Natural killer cell (primary cell): ENCODE results near the gene DOK6. TPM values are rescaled to one million over a fixed set of nuclear protein-coding genes. Genes with fewer than 3 reads are reported as not detected.

Experiments
- ATAC-seq, 3 donors: fragments of 150-1000 bp in 2 of 3; fragments of 200-7000 bp in 1 of 3; cut with Tn5 transposase; 1 replicate in 1 of 3; 2 replicates in 2 of 3; pipeline ENCODE4 v1.10.0; 2021; ENCODE audit warnings: mild to moderate bottlenecking in 2 of 3, moderate library complexity in 2 of 3
- DNase-seq, 2 donors: peaks; one replicate each; pipeline versions ENCODE4 v3.0.0 to v3.0.0-alpha.2; 2013 to 2021; ENCODE audit warnings: mixed read lengths in 1 of 2
- H3K27ac ChIP-seq: one replicate; pipeline ENCODE4 v1.5.1; 2013; ENCODE audit warnings: mild to moderate bottlenecking, low read length
- H3K27me3 ChIP-seq: one replicate; pipeline ENCODE4 v1.6.1; 2013; ENCODE audit warnings: low read length; ENCODE audit not compliant: control insufficient read depth, insufficient read depth
- H3K36me3 ChIP-seq: one replicate; pipeline ENCODE4 v1.6.1; 2013; ENCODE audit warnings: low read length; ENCODE audit not compliant: control insufficient read depth, insufficient read depth
- H3K4me1 ChIP-seq: one replicate; pipeline ENCODE4 v1.6.1; 2013; ENCODE audit warnings: low read length; ENCODE audit not compliant: control insufficient read depth, insufficient read depth
- H3K4me3 ChIP-seq: one replicate; pipeline ENCODE4 v1.5.1; 2013; ENCODE audit warnings: low read length
- H3K9me3 ChIP-seq: one replicate; pipeline ENCODE4 v1.6.1; 2013; ENCODE audit warnings: low read length; ENCODE audit not compliant: control insufficient read depth, insufficient read depth
- H3K27ac Mint-ChIP-seq, 2 donors: one replicate each; pipeline ENCODE4 v1.8.0; 2022; ENCODE audit warnings: mild to moderate bottlenecking in 2 of 2, mixed read lengths in 2 of 2, moderate library complexity in 1 of 2
- H3K27me3 Mint-ChIP-seq, 2 donors: one replicate each; pipeline ENCODE4 v1.8.0; 2022; ENCODE audit warnings: low read depth in 2 of 2, mixed read lengths in 2 of 2
- H3K36me3 Mint-ChIP-seq: one replicate; pipeline ENCODE4 v1.8.0; 2022; ENCODE audit warnings: mixed read lengths
- H3K4me1 Mint-ChIP-seq, 2 donors: one replicate each; pipeline ENCODE4 v1.8.0; 2022; ENCODE audit warnings: mixed read lengths in 2 of 2
- H3K4me3 Mint-ChIP-seq: one replicate; pipeline ENCODE4 v1.8.0; 2022; ENCODE audit warnings: mild to moderate bottlenecking, moderate library complexity, mixed read lengths
- H3K9me3 Mint-ChIP-seq, 2 donors: one replicate each; pipeline ENCODE4 v1.8.0; 2022; ENCODE audit warnings: mixed read lengths in 2 of 2
- CTCF ChIP-seq: fragments of 200-600 bp; IDR thresholded peaks from one replicate; pipeline ENCODE4 v1.8.0; 2022; ENCODE audit warnings: antibody characterized with exemption
- WGBS: methylation state at CpG from one replicate; pipeline ENCODE4 v1.1.7; 2013; ENCODE audit warnings: missing lambda C conversion rate; ENCODE audit not compliant: insufficient coverage; 5-methylcytosine and 5-hydroxymethylcytosine counted together
- intact Hi-C: fragments of 100-400 bp; cut with micrococcal nuclease; formaldehyde crosslinking; loops from one replicate; pipeline ENCODE4 v1.14.2; 2022
- total RNA-seq, 4 donors: library from RNA; stranded (reverse); fragments of 120-200 nt in 1 of 4; gene quantifications; one replicate each; pipeline versions ENCODE4 v1.2.3 to v1.2.4, GENCODE V29; 2013 to 2022

DOK6 gene
- total RNA-seq, 3 donors from 2014 or later (not counting 1 experiment from before 2014, with no cell fraction given), result 0.02 TPM; not detected in 2

- H3K9me3 Mint-ChIP-seq, result no peaks in the 10 kb centered on the region
- no peak for ATAC-seq
- Histone ChIP-seq H3K4me3 (no peak overlapping the region), H3K36me3 (peaks cover 4% of the 10 kb centered on the region), H3K27ac (no peak overlapping the region), H3K27me3 (no peaks in the 10 kb centered on the region), H3K4me1 (no peaks in the 10 kb centered on the region), H3K9me3 (no peaks in the 10 kb centered on the region)
- H3K4me1 Mint-ChIP-seq, result peaks cover 0 to 11% of the 10 kb centered on the region in 2 donors
- no peak for DNase-seq
- no peaks in the 10 kb centered on the region for H3K27me3 Mint-ChIP-seq
- H3K27ac Mint-ChIP-seq, result no peak overlapping the region
- no CpG with 5 or more reads among the region's 1 CpG for WGBS
- intact Hi-C loops, result no loop called here
- no peak for TF ChIP-seq CTCF
- peaks cover 12% of the 10 kb centered on the region for H3K36me3 Mint-ChIP-seq
- H3K4me3 Mint-ChIP-seq, result no peak overlapping the region
Measured at GRCh38 chr18:69838003-69838402, 437.3 kb downstream of the DOK6 start.

- no peak overlapping the region for H3K4me3 ChIP-seq
- H3K4me1 ChIP-seq, result no peaks in the 10 kb centered on the region
- H3K4me1 Mint-ChIP-seq, result peaks cover 0 to 11% of the 10 kb centered on the region in 2 donors
- no peak overlapping the region for H3K4me3 Mint-ChIP-seq
- ATAC-seq (peak in 1 of 3 donors; percentile 55), DNase-seq (no peak)
- H3K27me3 ChIP-seq, result no peaks in the 10 kb centered on the region
- peaks cover 4% of the 10 kb centered on the region for H3K36me3 ChIP-seq
- no peaks in the 10 kb centered on the region for H3K27me3 Mint-ChIP-seq
- no peaks in the 10 kb centered on the region for H3K9me3 Mint-ChIP-seq
- intact Hi-C loops, result no loop called here
- 95% methylated on average over 3 of the region's 3 CpGs for WGBS
- no peaks in the 10 kb centered on the region for H3K9me3 ChIP-seq
- no peak for TF ChIP-seq CTCF
- peaks cover 12% of the 10 kb centered on the region for H3K36me3 Mint-ChIP-seq
- no peak overlapping the region for H3K27ac ChIP-seq
- H3K27ac Mint-ChIP-seq, result no peak overlapping the region
Measured at GRCh38 chr18:69838620-69839411, 438.1 kb downstream of the DOK6 start.

GRCh38 chr18:69839497-69839896 is 438.8 kb downstream of the DOK6 start:
- Histone ChIP-seq H3K27me3 (no peaks in the 10 kb centered on the region), H3K27ac (no peak overlapping the region), H3K4me1 (no peaks in the 10 kb centered on the region), H3K4me3 (no peak overlapping the region), H3K36me3 (peaks cover 4% of the 10 kb centered on the region), H3K9me3 (no peaks in the 10 kb centered on the region)
- Mint-ChIP-seq H3K27ac (no peak overlapping the region), H3K4me3 (no peak overlapping the region), H3K27me3 (no peaks in the 10 kb centered on the region), H3K36me3 (peaks cover 12% of the 10 kb centered on the region), H3K4me1 (peaks cover 0 to 11% of the 10 kb centered on the region in 2 donors), H3K9me3 (no peaks in the 10 kb centered on the region)
- 95% methylated on average over 11 of the region's 11 CpGs for WGBS
- no peak for TF ChIP-seq CTCF
- ATAC-seq (no peak), DNase-seq (no peak)
- intact Hi-C loops, result no loop called here
